Right renal cortex interstitium (tissue), 3 donors: Measurements from ENCODE around the gene DNTT. TPM values are rescaled to one million over a fixed set of nuclear protein-coding genes. Genes with fewer than 3 reads are reported as not detected.
A peak's percentile ranks its signal among the peaks of the same experiment; 100 is the strongest.

Source experiments
- DNase-seq, 3 donors: peaks; one replicate each; pipeline ENCODE4 v3.0.0-alpha.2; 2013; ENCODE audit warnings: low read depth in 3 of 3, low spot score in 2 of 3
- polyA plus RNA-seq, 3 donors: library from polyadenylated mRNA; unstranded; fragments of 120-200 nt; gene quantifications; one replicate each; pipeline ENCODE4 v1.2.1, GENCODE V29; 2013; ENCODE audit not compliant: insufficient read length in 3 of 3

Gene DNTT
- polyA plus RNA-seq, 3 donors, result 0.20 to 0.26 (median 0.24) TPM

- no peak for DNase-seq
Measured at GRCh38 chr10:96275685-96276418, 28.4 kb upstream of the DNTT start.

GRCh38 chr10:96276426-96276825, 27.8 kb upstream of the DNTT start:
- no peak for DNase-seq

- no peak for DNase-seq
Measured at GRCh38 chr10:96276831-96277230, 27.4 kb upstream of the DNTT start.

- DNase-seq, result no peak
Measured at GRCh38 chr10:96279191-96279641, 25.0 kb upstream of the DNTT start.

- DNase-seq, result no peak
Measured at GRCh38 chr10:96280859-96281258, 23.4 kb upstream of the DNTT start.

- no peak for DNase-seq
Measured at GRCh38 chr10:96281444-96282029, 22.7 kb upstream of the DNTT start.

GRCh38 chr10:96283351-96283750, 20.9 kb upstream of the DNTT start:
- DNase-seq, result no peak

GRCh38 chr10:96283756-96284155, 20.5 kb upstream of the DNTT start:
- DNase-seq, result no peak

- DNase-seq, result no peak
Measured at GRCh38 chr10:96285331-96285752, 18.9 kb upstream of the DNTT start.

GRCh38 chr10:96287392-96288105, 16.7 kb upstream of the DNTT start:
- peak; percentile 50 to 69 (median 68) for DNase-seq

GRCh38 chr10:96288151-96288621, 16.0 kb upstream of the DNTT start:
- DNase-seq, result no peak

- DNase-seq, result no peak
Measured at GRCh38 chr10:96289218-96289910, 14.9 kb upstream of the DNTT start.

- DNase-seq, result no peak
Measured at GRCh38 chr10:96290368-96291133, 13.7 kb upstream of the DNTT start.

GRCh38 chr10:96292971-96293920, 11.0 kb upstream of the DNTT start:
- DNase-seq, result no peak

GRCh38 chr10:96295475-96295874, 8.8 kb upstream of the DNTT start:
- no peak for DNase-seq

- no peak for DNase-seq
Measured at GRCh38 chr10:96297486-96297885, 6.7 kb upstream of the DNTT start.

- DNase-seq, result no peak
Measured at GRCh38 chr10:96298362-96298761, 5.9 kb upstream of the DNTT start.

GRCh38 chr10:96299383-96299782, 4.9 kb upstream of the DNTT start:
- DNase-seq, result no peak

GRCh38 chr10:96301616-96302015, 2.6 kb upstream of the DNTT start:
- DNase-seq, result no peak
